ENCODE data around the gene ZNF322. TPM values are rescaled to one million over a fixed set of nuclear protein-coding genes. Genes with fewer than 3 reads are reported as not detected.

ZNF322 gene
- total and polyA plus RNA-seq, 9 donors, result 12.9 to 23.0 (median 16.7) TPM

DNA sequence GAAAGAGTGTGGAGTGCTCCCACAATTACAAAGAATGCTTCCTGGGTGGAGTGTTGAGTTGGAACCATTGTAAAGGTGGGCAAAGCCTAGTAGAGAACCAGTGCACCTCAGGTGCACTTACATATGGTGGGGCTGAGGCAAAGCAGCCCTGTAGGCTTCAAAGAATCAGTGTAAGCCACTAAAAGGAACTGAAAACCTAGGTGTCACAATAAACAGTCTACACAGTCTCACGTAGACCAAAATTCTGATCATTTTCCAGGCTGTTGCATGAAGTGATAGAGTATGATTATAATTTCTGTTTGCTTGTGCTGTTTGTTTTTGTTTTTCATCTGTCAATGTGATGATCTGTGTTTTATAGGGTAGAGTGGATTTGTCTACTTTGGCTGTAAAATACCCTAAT, 60.0 kb downstream of the ZNF322 start:
- Histone ChIP-seq H3K27ac (ENCODE audit: low read length) (no peak overlapping the region), H3K27me3 (ENCODE audit: control insufficient read depth, insufficient read depth, low read length) (peaks cover 2% of the 10 kb centered on the region), H3K4me3 (ENCODE audit: low read length) (no peak overlapping the region), H3K9me3 (replicated peaks; ENCODE audit: control insufficient read depth, low read depth, low read length) (no peaks in the 10 kb centered on the region), H3K36me3 (ENCODE audit: control insufficient read depth, insufficient read depth, low read length) (peaks cover 16% of the 10 kb centered on the region), H3K4me1 (ENCODE audit: control insufficient read depth, insufficient read depth, low read length) (peaks cover 13% of the 10 kb centered on the region)
- WGBS (ENCODE audit: insufficient coverage), result no CpG with 5 or more reads among the region's 1 CpG
- DNase-seq, result no peak

DNA sequence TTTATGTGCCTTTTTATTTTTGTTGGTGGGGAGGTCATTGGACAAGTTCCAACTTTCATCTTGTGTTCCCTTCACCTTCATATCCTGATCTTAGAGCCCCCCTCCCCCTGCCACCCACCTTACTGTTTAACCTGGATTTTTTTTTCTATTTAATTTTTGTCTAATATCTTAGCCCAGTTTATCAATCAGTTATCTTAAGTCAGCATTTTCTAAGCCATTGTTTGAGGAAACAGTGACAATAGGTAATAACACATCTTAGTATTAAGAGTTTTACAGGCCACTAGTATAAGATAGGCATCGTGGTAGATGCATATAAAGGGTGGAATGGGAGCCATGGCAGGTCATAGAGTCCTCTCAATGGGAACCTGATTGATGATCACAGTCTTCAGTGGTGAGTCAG, 60.4 kb downstream of the ZNF322 start:
- H3K4me1 ChIP-seq (ENCODE audit: control insufficient read depth, insufficient read depth, low read length), result peaks cover 13% of the 10 kb centered on the region
- no peak for DNase-seq
- WGBS (ENCODE audit: insufficient coverage), result no CpG with 5 or more reads among the region's 1 CpG
- H3K27ac ChIP-seq (ENCODE audit: low read length), result no peak overlapping the region
- no peak overlapping the region for H3K4me3 ChIP-seq (ENCODE audit: low read length)
- peaks cover 16% of the 10 kb centered on the region for H3K36me3 ChIP-seq (ENCODE audit: control insufficient read depth, insufficient read depth, low read length)
- no peaks in the 10 kb centered on the region for H3K9me3 ChIP-seq (replicated peaks; ENCODE audit: control insufficient read depth, low read depth, low read length)
- H3K27me3 ChIP-seq (ENCODE audit: control insufficient read depth, insufficient read depth, low read length), result peaks cover 6% of the 10 kb centered on the region

DNA sequence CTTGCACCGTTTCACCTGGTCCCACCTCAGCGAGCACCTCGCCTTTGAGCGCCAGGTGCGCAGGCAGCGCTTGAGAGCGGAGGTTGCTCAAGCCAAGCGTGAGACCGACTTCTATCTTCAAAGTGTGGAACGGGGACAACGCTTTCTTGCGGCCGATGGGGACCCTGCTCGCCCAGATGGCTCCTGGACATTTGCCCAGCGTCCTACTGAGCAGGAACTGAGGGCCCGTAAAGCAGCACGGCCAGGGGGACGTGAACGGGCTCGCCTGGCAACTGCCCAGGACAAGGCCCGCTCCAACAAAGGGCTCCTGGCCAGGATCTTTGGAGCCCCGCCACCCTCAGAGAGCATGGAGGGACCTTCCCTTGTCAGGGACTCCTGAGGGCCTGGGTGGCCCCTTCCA, 61.3 kb downstream of the ZNF322 start:
- Histone ChIP-seq H3K4me1 (ENCODE audit: control insufficient read depth, insufficient read depth, low read length) (peaks cover 13% of the 10 kb centered on the region), H3K36me3 (ENCODE audit: control insufficient read depth, insufficient read depth, low read length) (peaks cover 16% of the 10 kb centered on the region), H3K27ac (ENCODE audit: low read length) (no peak overlapping the region), H3K27me3 (ENCODE audit: control insufficient read depth, insufficient read depth, low read length) (peaks cover 12% of the 10 kb centered on the region), H3K9me3 (replicated peaks; ENCODE audit: control insufficient read depth, low read depth, low read length) (no peaks in the 10 kb centered on the region), H3K4me3 (ENCODE audit: low read length) (no peak overlapping the region)
- peak; percentile 21 for DNase-seq
- WGBS (ENCODE audit: insufficient coverage), result 97% methylated on average over 22 of the region's 22 CpGs

DNA sequence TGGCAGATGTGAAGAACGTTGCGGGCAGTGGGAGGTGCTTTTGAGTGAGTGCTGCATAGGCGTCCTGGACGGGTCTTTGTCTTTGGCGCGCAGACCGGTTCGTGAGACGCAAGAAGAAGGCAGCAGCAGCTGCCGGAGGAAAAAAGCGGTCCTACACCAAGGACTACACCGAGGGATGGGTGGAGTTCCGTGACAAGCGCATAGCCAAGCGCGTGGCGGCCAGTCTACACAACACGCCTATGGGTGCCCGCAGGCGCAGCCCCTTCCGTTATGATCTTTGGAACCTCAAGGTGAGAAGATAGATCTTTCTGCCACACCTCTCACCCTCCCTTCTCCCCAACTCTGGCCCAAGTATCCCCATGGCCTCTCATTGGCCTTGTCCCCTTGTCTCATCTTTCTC, 61.7 kb downstream of the ZNF322 start:
- H3K4me3 ChIP-seq (ENCODE audit: low read length), result peak overlapping the region; percentile 88

DNA sequence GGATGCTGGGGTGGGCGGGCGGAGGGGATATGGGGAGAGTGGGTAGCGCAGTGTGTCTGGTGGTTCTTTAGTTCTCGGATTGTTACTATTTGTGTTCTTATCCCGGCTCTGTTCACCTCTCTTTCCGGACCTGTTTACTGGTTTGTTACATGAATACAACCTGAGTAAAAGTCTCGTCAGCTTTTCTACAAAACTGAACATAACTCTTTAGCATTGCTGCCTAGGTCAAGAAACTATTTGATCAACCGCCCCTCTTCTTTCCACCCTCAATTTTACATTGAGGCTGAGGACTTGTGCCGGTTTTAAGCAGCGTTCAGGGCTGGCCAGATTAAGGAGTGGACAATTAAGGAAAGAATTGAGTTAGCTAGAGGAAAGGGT, 62.2 kb downstream of the ZNF322 start:
- Histone ChIP-seq H3K27me3 (ENCODE audit: control insufficient read depth, insufficient read depth, low read length) (peaks cover 15% of the 10 kb centered on the region), H3K4me1 (ENCODE audit: control insufficient read depth, insufficient read depth, low read length) (peaks cover 13% of the 10 kb centered on the region), H3K4me3 (ENCODE audit: low read length) (peak overlapping the region; percentile 88), H3K9me3 (replicated peaks; ENCODE audit: control insufficient read depth, low read depth, low read length) (no peaks in the 10 kb centered on the region), H3K36me3 (ENCODE audit: control insufficient read depth, insufficient read depth, low read length) (peaks cover 16% of the 10 kb centered on the region), H3K27ac (ENCODE audit: low read length) (peak overlapping the region; percentile 94)
- 6% methylated on average over 3 of the region's 10 CpGs for WGBS (ENCODE audit: insufficient coverage)
- no peak for DNase-seq

More for the DNA sequence above, 61.7 kb downstream of the ZNF322 start:
- Histone ChIP-seq H3K9me3 (replicated peaks; ENCODE audit: control insufficient read depth, low read depth, low read length) (no peaks in the 10 kb centered on the region), H3K36me3 (ENCODE audit: control insufficient read depth, insufficient read depth, low read length) (peaks cover 16% of the 10 kb centered on the region), H3K27me3 (ENCODE audit: control insufficient read depth, insufficient read depth, low read length) (peaks cover 12% of the 10 kb centered on the region), H3K27ac (ENCODE audit: low read length) (no peak overlapping the region), H3K4me1 (ENCODE audit: control insufficient read depth, insufficient read depth, low read length) (peaks cover 13% of the 10 kb centered on the region)
- WGBS (ENCODE audit: insufficient coverage), result 49% methylated on average over 12 of the region's 21 CpGs
- DNase-seq, result peak; percentile 11

DNA sequence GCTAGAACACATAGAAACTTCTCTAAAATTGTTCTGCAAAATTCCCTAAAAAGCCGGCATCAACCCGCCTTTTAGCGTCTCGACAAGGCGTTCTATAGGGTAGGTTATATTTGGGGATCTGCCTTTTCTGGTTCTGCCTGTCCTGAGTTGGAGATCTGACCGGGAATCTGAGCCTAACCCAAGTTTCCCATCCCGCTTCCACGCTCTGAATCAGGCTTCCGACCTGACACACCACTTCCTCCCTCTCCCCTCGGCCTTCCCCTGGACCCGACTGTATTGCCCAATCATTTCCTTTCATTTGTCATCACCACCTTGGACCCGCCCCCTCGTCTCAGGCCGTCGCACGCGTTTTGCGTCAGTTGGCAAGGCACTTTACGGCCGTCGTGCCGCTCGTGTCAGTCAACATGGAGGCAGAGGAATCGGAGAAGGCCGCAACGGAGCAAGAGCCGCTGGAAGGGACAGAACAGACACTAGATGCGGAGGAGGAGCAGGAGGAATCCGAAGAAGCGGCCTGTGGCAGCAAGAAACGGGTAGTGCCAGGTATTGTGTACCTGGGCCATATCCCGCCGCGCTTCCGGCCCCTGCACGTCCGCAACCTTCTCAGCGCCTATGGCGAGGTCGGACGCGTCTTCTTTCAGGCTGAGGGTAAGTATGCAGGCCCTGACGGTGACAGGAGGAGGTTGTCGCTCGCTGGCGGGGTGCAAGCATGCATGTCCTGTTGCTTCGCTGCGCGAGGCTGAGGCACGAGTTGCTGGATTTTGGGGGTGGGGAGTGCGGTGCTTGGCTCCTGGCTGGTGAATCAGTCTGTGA, 62.8 kb downstream of the ZNF322 start, which contains the start of gene ABT1:
Gene ABT1 (plus strand): TSS at position 375 of the 810 bp plus-strand sequence. CDS start 30 bp downstream, at position 405.
- H3K4me1 ChIP-seq (ENCODE audit: control insufficient read depth, insufficient read depth, low read length), result peaks cover 13% of the 10 kb centered on the region
- WGBS (ENCODE audit: insufficient coverage), result 0% methylated on average over 42 of the region's 51 CpGs
- DNase-seq, result peak; percentile 100
- no peaks in the 10 kb centered on the region for H3K9me3 ChIP-seq (replicated peaks; ENCODE audit: control insufficient read depth, low read depth, low read length)
- peak within 1 kb of the TSS; percentile 88 for H3K4me3 ChIP-seq (ENCODE audit: low read length)
- H3K27me3 ChIP-seq (ENCODE audit: control insufficient read depth, insufficient read depth, low read length), result peaks cover 15% of the 10 kb centered on the region
- peaks cover 16% of the 10 kb centered on the region for H3K36me3 ChIP-seq (ENCODE audit: control insufficient read depth, insufficient read depth, low read length)
- peak within 1 kb of the TSS; percentile 94 for H3K27ac ChIP-seq (ENCODE audit: low read length)

DNA sequence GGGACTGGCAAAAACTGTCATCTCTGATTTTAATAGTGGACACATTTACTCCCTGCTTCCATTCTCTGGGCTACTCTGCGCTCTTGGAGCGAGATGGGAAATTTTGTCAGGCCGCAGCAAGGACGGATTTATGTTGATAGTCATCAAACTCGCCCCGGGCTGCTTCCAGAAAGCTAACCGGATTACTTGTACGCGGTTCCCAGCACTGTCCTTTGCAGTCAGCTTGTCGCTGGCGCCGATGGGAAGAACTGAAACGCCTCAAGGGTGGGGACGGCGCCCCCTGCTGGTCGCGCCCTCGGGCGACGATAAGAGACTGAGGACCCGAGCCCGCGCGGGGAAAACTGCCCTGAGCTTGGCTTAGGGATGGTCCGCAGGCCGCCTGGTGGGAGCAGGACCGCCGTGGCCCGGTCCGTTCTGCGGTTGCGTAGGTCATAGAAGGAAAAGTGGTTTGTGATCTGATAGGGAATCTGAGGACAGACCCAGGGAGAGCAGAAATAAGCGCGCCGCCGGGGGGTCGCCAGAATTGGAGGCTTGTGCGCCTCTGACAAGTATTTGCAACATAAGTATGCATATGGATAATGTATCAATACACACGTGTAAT, 63.8 kb downstream of the ZNF322 start:
- peak overlapping the region; percentile 88 for H3K4me3 ChIP-seq (ENCODE audit: low read length)
- DNase-seq, result peak; percentile 95
- no peaks in the 10 kb centered on the region for H3K9me3 ChIP-seq (replicated peaks; ENCODE audit: control insufficient read depth, low read depth, low read length)
- peak overlapping the region; percentile 94 for H3K27ac ChIP-seq (ENCODE audit: low read length)
- H3K36me3 ChIP-seq (ENCODE audit: control insufficient read depth, insufficient read depth, low read length), result peaks cover 16% of the 10 kb centered on the region
- peaks cover 18% of the 10 kb centered on the region for H3K27me3 ChIP-seq (ENCODE audit: control insufficient read depth, insufficient read depth, low read length)
- H3K4me1 ChIP-seq (ENCODE audit: control insufficient read depth, insufficient read depth, low read length), result peaks cover 13% of the 10 kb centered on the region
- under 1% methylated on average over 32 of the region's 39 CpGs for WGBS (ENCODE audit: insufficient coverage)

DNA sequence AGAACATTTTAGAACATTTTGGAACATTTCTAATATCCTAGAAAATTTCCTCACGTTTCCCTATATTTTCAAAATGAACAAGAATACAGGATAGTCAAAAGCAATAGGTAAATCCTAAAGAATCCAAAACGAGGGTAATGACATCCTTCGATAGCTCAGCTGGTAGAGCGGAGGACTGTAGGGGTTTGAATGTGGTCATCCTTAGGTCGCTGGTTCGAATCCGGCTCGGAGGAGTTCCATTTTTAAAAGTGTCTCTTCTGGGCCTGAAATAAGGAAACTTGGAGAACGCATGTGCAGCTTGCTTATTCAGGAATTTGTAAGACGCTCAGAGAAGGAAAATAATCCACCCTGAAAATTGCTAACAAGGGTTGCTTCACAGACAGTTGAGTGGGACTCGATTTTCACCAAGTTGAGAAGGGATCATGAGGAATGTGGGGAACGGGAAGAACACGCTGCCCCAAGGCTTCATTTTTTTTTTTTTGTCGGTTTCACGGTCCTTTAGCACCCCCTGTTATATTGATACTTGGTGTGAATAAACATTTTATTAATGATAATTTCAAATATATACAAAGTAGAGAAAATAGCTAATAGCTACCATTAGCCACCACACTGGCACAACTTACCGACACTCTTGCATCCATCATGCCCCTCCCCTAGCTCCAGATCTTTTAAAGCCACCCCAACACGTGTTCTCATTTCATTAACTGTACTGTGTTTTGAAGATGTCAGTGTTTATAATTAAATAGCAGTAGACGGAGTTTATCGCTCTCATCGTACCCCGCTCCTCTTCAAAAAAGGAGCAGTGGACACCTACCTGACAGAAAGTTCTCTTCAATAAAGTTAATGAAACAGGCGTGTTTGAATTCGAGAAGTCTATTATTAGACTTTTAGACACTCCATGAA, 64.6 kb downstream of the ZNF322 start:
- peaks cover 16% of the 10 kb centered on the region for H3K36me3 ChIP-seq (ENCODE audit: control insufficient read depth, insufficient read depth, low read length)
- peak; percentile 51 for DNase-seq
- peaks cover 18% of the 10 kb centered on the region for H3K27me3 ChIP-seq (ENCODE audit: control insufficient read depth, insufficient read depth, low read length)
- peak overlapping the region; percentile 88 for H3K4me3 ChIP-seq (ENCODE audit: low read length)
- 8% methylated on average over 8 of the region's 23 CpGs for WGBS (ENCODE audit: insufficient coverage)
- no peaks in the 10 kb centered on the region for H3K9me3 ChIP-seq (replicated peaks; ENCODE audit: control insufficient read depth, low read depth, low read length)
- peaks cover 13% of the 10 kb centered on the region for H3K4me1 ChIP-seq (ENCODE audit: control insufficient read depth, insufficient read depth, low read length)
- peak overlapping the region; percentile 94 for H3K27ac ChIP-seq (ENCODE audit: low read length)

DNA sequence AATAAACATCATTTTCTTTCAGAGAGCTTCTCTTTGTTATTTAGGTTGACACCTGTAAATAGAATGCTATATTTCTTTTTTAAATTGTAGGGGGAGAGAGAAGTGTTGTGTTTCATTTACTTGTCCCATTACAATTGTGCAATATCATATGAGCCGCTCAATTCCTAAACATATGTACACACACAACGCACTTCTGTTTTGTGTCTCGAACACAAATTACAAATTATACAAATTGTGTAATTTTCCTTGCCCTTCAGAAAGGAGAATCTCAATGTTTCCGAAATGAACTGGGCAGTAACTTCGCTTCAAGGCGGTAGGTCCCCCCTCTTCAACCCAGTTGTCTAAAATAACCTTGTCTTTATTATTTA, 65.4 kb downstream of the ZNF322 start:
- no peaks in the 10 kb centered on the region for H3K9me3 ChIP-seq (replicated peaks; ENCODE audit: control insufficient read depth, low read depth, low read length)
- peaks cover 13% of the 10 kb centered on the region for H3K4me1 ChIP-seq (ENCODE audit: control insufficient read depth, insufficient read depth, low read length)
- H3K27me3 ChIP-seq (ENCODE audit: control insufficient read depth, insufficient read depth, low read length), result peaks cover 19% of the 10 kb centered on the region
- DNase-seq, result no peak
- WGBS (ENCODE audit: insufficient coverage), result no CpG with 5 or more reads among the region's 6 CpGs
- peaks cover 11% of the 10 kb centered on the region for H3K36me3 ChIP-seq (ENCODE audit: control insufficient read depth, insufficient read depth, low read length)
- no peak overlapping the region for H3K4me3 ChIP-seq (ENCODE audit: low read length)
- H3K27ac ChIP-seq (ENCODE audit: low read length), result no peak overlapping the region

All from muscle of leg (tissue), 11 donors.